ENCODE results near the gene NAALADL2. TPM values are rescaled to one million over a fixed set of nuclear protein-coding genes. Genes with fewer than 3 reads are reported as not detected.

The NAALADL2 gene
- total and polyA plus RNA-seq, 2 of the 8 experiments (the other 6 are each of a cell fraction or from before 2014, with no cell fraction given) = 0.12 to 0.22 TPM

DNA sequence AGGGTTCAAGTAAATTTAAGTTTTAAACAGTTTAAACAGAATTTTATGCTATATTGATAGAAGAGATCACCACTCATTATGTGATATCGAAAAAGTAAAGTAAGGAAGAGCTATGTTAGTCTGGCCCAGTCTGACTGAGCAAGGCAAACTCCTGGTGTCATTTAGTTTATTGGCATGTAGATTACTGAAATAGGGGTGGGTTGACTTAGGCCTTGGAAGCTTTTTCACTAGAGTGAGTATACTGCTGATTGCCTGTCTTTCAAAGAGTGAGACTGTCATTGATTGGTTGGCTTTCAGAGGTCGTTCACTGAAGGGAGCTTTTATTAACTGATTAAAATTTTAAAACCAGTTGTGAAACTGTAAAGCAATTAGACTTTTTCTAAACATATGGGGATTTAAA lies 294.5 kb downstream of the NAALADL2 start:
- Histone ChIP-seq H3K4me2 (ENCODE audit: insufficient read depth in 1 of 2, low read depth in 2 of 2, low read length in 2 of 2) (no peak overlapping the region), H3K56ac (replicated peaks; ENCODE audit: insufficient read length, low read depth, low read length) (no peak overlapping the region), H3K79me1 (ENCODE audit: low read depth, low read length) (no peaks in the 10 kb centered on the region), H2AFZ (ENCODE audit: low read length) (no peak overlapping the region), H3K23me2 (ENCODE audit: low read depth, low read length) (no peaks in the 10 kb centered on the region), H4K8ac (ENCODE audit: extremely low read depth, insufficient read depth, low read length) (no peak overlapping the region), H2BK12ac (ENCODE audit: low read depth, low read length) (no peak overlapping the region), H3K27ac (ENCODE audit: low read depth, low read length) (no peak overlapping the region), H2BK5ac (ENCODE audit: low read depth, low read length) (no peak overlapping the region), H3K4me3 (ENCODE audit: extremely low read depth in 1 of 4, insufficient read depth in 2 of 4, low read depth in 3 of 4, low read length in 4 of 4) (no peak overlapping the region), H3K9ac (replicated peaks in 1 of 4; ENCODE audit: extremely low read depth in 1 of 4, low read depth in 3 of 4, low read length in 3 of 4) (no peak overlapping the region), H4K20me1 (replicated peaks in 1 of 2; ENCODE audit: control insufficient read depth in 1 of 2, insufficient read depth in 2 of 2, low read length in 2 of 2) (no peaks in the 10 kb centered on the region), H3K36me3 (ENCODE audit: control insufficient read depth in 2 of 4, insufficient read depth in 4 of 4, low read length in 3 of 4) (no peaks in the 10 kb centered on the region), H3K4ac (replicated peaks; ENCODE audit: insufficient read length, low read depth, low read length) (no peak overlapping the region), H2BK120ac (replicated peaks; ENCODE audit: low read depth, low read length) (no peak overlapping the region), H3K18ac (ENCODE audit: extremely low read depth, low read length) (no peak overlapping the region), H3K27me3 (replicated peaks in 1 of 4; ENCODE audit: control insufficient read depth in 3 of 4, extremely low read depth in 1 of 4, insufficient read depth in 3 of 4, low read length in 3 of 4) (peaks cover 0 to 1% (median 0%) of the 10 kb centered on the region in 4 experiments; a peak in 1 of 7 replicates), H3K9me3 (ENCODE audit: insufficient read depth in 2 of 2, low read depth in 1 of 2, low read length in 1 of 2) (no peaks in the 10 kb centered on the region), H3K23ac (ENCODE audit: insufficient read length) (no peak overlapping the region), H4K91ac (replicated peaks; ENCODE audit: insufficient read length, low read length) (no peak overlapping the region), H3K79me2 (ENCODE audit: control insufficient read depth in 1 of 2, insufficient read depth in 2 of 2, low read length in 2 of 2) (no peaks in the 10 kb centered on the region), H2BK20ac (ENCODE audit: low read length) (no peak overlapping the region), H2BK15ac (ENCODE audit: low read length) (no peak overlapping the region), H4K5ac (ENCODE audit: insufficient read length, low read depth, low read length) (no peak overlapping the region), H2AK5ac (ENCODE audit: low read depth, low read length) (no peak overlapping the region), H3K14ac (ENCODE audit: insufficient read length) (no peak overlapping the region), H3K4me1 (replicated peaks in 1 of 4; ENCODE audit: control insufficient read depth in 3 of 4, insufficient read depth in 4 of 4, low read length in 3 of 4) (peaks cover 0 to 3% (median 1%) of the 10 kb centered on the region in 4 experiments; a peak in 2 of 7 replicates)
- peak; percentile 19 for FAIRE-seq
- no peak for DNase-seq (ENCODE audit: low read depth in 1 of 2, low spot score in 2 of 2)
- POLR2A ChIA-PET (ENCODE audit: partially characterized antibody) = no interaction called here
- WGBS, 2 experiments (ENCODE audit: extremely low coverage in 1 of 2, insufficient coverage in 1 of 2, insufficient read length in 1 of 2, insufficient replicate concordance in 2 of 2, low coverage in 1 of 2, low lambda C conversion rate in 2 of 2, missing lambda C conversion rate in 1 of 2) = 68% methylated on average over 2 of the region's 2 CpGs; no CpG with 5 or more reads in 1 of the 2 experiments
- CTCF ChIA-PET (ENCODE audit: partially characterized antibody) = no interaction called here
- TF ChIP-seq, protein P1, sequence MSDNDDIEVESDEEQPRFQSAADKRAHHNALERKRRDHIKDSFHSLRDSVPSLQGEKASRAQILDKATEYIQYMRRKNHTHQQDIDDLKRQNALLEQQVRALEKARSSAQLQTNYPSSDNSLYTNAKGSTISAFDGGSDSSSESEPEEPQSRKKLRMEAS (IDR thresholded peaks at IDR 0.05) = no peak
- TF ChIP-seq SIRT6 (IDR thresholded peaks at IDR 0.05; ENCODE audit: low read length) (no peak), KDM1A (IDR thresholded peaks at IDR 0.05; ENCODE audit: borderline replicate concordance, low read length) (no peak), BACH1 (IDR thresholded peaks at IDR 0.05; ENCODE audit: low read length) (no peak)
- TF ChIP-seq, protein P2, sequence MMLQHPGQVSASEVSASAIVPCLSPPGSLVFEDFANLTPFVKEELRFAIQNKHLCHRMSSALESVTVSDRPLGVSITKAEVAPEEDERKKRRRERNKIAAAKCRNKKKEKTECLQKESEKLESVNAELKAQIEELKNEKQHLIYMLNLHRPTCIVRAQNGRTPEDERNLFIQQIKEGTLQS (IDR thresholded peaks at IDR 0.05; ENCODE audit: insufficient read depth, low read depth, low read length) = no peak
